C4-2B (cell line): ENCODE data around the gene RAVER2.

Experiments
- H3K27ac ChIP-seq: fragments of 450-650 bp; 2 replicates; pipeline ENCODE4 v1.5.1; 2017
- ZFX ChIP-seq: fragments of 450-650 bp; IDR thresholded peaks from 2 replicates; pipeline ENCODE4 v1.6.1; 2017
- TF ChIP-seq, protein P1 (sequence below): fragments of 450-650 bp; conservative IDR thresholded peaks from 2 replicates; pipeline ENCODE4 v1.5.1; 2017; ENCODE audit warnings: mild to moderate bottlenecking

RAVER2 gene

GRCh38 chr1:64874666-64875065 lies 129.8 kb downstream of the RAVER2 start:
- TF ChIP-seq, protein P1, sequence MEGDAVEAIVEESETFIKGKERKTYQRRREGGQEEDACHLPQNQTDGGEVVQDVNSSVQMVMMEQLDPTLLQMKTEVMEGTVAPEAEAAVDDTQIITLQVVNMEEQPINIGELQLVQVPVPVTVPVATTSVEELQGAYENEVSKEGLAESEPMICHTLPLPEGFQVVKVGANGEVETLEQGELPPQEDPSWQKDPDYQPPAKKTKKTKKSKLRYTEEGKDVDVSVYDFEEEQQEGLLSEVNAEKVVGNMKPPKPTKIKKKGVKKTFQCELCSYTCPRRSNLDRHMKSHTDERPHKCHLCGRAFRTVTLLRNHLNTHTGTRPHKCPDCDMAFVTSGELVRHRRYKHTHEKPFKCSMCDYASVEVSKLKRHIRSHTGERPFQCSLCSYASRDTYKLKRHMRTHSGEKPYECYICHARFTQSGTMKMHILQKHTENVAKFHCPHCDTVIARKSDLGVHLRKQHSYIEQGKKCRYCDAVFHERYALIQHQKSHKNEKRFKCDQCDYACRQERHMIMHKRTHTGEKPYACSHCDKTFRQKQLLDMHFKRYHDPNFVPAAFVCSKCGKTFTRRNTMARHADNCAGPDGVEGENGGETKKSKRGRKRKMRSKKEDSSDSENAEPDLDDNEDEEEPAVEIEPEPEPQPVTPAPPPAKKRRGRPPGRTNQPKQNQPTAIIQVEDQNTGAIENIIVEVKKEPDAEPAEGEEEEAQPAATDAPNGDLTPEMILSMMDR = no peak
- TF ChIP-seq ZFX = no peak
- no peak overlapping the region for H3K27ac ChIP-seq

DNA sequence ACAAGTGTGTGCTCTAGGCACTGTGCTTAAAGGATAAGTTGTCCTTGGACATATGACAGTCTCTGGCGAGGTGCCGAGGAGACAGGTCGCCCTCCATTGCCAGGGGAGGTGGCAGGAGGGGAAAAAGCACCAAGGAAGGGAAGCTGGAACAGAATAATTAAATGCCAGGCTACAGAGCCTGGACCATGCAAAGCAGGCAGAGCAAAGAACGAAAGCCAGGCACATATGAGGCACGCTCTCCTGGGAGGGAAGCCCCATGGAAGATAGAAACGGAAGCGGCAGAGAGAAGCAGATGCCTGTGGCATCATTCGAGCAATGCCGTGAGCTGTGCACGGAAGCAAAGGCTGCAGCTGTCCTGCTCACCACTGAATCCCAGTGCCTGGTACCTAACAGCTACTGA lies 130.2 kb downstream of the RAVER2 start:
- no peak overlapping the region for H3K27ac ChIP-seq
- no peak for TF ChIP-seq ZFX
- TF ChIP-seq, protein P1 = no peak

- TF ChIP-seq, protein P1 = no peak
- no peak for TF ChIP-seq ZFX
- no peak overlapping the region for H3K27ac ChIP-seq
These were observed 130.7 kb downstream of the RAVER2 start for GRCh38 chr1:64875606-64876005.

- no peak for TF ChIP-seq ZFX
- TF ChIP-seq, protein P1 = no peak
- no peak overlapping the region for H3K27ac ChIP-seq
These were observed 132.3 kb downstream of the RAVER2 start for GRCh38 chr1:64877151-64877550.

DNA sequence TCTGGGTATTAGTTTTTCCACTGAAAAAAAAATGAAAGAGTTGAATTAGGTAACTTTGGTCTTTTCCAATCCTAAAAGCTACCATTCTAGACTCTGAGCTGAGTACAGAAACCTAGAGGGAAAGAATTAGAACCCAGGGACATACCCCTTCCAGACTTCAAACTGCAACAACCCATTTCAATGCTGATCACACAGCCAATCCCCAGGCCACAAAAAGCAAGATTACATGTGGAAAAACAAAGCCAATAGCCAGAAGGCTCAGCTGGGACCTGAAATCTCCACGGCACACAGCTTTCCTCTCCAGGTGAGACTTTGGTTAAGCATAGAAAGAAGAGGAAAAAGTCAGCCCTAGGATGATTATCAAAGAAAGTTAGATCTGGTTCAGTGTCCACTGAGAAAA lies 132.7 kb downstream of the RAVER2 start:
- TF ChIP-seq, protein P1 = no peak
- no peak for TF ChIP-seq ZFX

DNA sequence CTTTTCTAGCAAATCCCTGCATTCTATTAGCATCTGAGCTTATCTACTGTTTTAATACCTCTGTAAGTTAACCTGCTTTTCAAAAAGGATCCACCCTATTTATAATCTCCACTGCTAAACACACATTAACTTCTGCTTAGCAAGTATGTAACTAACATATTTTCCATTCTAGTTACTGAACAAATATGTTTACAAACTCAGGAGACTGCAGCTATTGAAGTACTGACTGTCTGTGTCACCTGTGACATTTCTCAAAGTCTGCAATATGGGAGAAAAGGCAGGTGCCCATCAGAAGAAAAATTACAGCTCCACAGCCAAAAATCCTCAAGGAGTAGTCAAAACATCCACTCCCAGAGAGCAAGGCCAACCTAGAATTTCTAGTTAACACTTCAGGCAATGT lies 133.2 kb downstream of the RAVER2 start:
- H3K27ac ChIP-seq = no peak overlapping the region
- TF ChIP-seq, protein P1 = no peak
- TF ChIP-seq ZFX = no peak

More for the DNA sequence above, 132.7 kb downstream of the RAVER2 start:
- no peak overlapping the region for H3K27ac ChIP-seq

DNA sequence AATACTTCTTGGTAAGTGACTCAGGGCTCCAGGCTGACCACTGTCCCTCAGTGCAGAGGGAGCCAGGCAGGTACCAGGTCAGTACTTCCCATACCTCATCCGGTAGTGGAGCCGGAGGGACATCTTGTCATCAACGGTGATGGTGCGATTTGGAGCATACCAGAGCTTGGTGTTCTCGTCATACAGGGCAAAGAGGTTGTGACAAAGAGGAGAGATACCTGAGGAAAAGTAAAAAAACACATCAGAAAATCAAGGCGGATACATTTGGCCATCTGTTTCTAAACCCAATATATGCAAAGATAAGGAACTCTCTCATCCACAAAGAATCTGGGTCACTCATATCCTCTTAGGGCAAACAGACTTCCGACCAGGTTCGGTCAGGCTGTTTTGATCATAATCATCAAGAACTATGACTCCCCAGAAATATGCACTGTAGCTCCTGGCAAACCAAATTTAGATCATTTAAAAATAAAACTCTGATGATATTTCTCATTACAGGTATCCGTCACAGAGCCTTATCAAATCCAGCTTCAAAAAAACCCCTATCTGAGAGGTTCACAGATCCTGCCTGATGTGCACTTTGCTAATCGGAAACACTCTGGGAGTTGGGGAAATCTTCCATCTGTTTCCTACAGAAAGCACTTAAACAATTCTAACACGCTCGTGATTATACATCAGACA lies 134.2 kb downstream of the RAVER2 start:
- TF ChIP-seq ZFX = no peak
- no peak overlapping the region for H3K27ac ChIP-seq

GRCh38 chr1:64880449-64880848 lies 135.6 kb downstream of the RAVER2 start:
- TF ChIP-seq, protein P1 = no peak
- TF ChIP-seq ZFX = no peak
- no peak overlapping the region for H3K27ac ChIP-seq
